ENCODE data around the gene LTO1.
"Not testable (repeated sequence)": the region's sequence is repeated elsewhere in the genome, so short reads cannot be mapped to it uniquely, and the experiment has no call there.

The LTO1 gene

GRCh38 chr11:69625476-69625875, 49.7 kb downstream of the LTO1 start:
- no peak overlapping the region for H3K4me3 ChIP-seq (replicated peaks in 1 of 2; ENCODE audit: low read depth in 2 of 2, low read length in 2 of 2)
- TF ChIP-seq CTCF (IDR thresholded peaks at IDR 0.05; ENCODE audit: low read depth, low read length): no peak
- DNase-seq (ENCODE audit: low read depth in 2 of 2): no peak

- DNase-seq (ENCODE audit: low read depth in 2 of 2): no peak
- no peak for TF ChIP-seq CTCF (IDR thresholded peaks at IDR 0.05; ENCODE audit: low read depth, low read length)
- H3K4me3 ChIP-seq (replicated peaks in 1 of 2; ENCODE audit: low read depth in 2 of 2, low read length in 2 of 2): no peak overlapping the region
Observed at GRCh38 chr11:69624293-69624692, 50.9 kb downstream of the LTO1 start.

GRCh38 chr11:69622097-69622681, 53.0 kb downstream of the LTO1 start:
- not testable (repeated sequence) for H3K4me3 ChIP-seq (replicated peaks in 1 of 2; ENCODE audit: low read depth in 2 of 2, low read length in 2 of 2)

GRCh38 chr11:69620683-69621290, 54.4 kb downstream of the LTO1 start:
- DNase-seq (ENCODE audit: low read depth in 2 of 2): no peak
- no peak overlapping the region for H3K4me3 ChIP-seq (replicated peaks in 1 of 2; ENCODE audit: low read depth in 2 of 2, low read length in 2 of 2)
- TF ChIP-seq CTCF (IDR thresholded peaks at IDR 0.05; ENCODE audit: low read depth, low read length): no peak

More at GRCh38 chr11:69622097-69622681, 53.0 kb downstream of the LTO1 start:
- not testable (repeated sequence) for DNase-seq (ENCODE audit: low read depth in 2 of 2)

GRCh38 chr11:69618237-69618636, 56.9 kb downstream of the LTO1 start:
- no peak for TF ChIP-seq CTCF (IDR thresholded peaks at IDR 0.05; ENCODE audit: low read depth, low read length)
- no peak overlapping the region for H3K4me3 ChIP-seq (replicated peaks in 1 of 2; ENCODE audit: low read depth in 2 of 2, low read length in 2 of 2)
- no peak for DNase-seq (ENCODE audit: low read depth in 2 of 2)

GRCh38 chr11:69617682-69618081, 57.5 kb downstream of the LTO1 start:
- no peak for DNase-seq (ENCODE audit: low read depth in 2 of 2)
- H3K4me3 ChIP-seq (replicated peaks in 1 of 2; ENCODE audit: low read depth in 2 of 2, low read length in 2 of 2): no peak overlapping the region
- TF ChIP-seq CTCF (IDR thresholded peaks at IDR 0.05; ENCODE audit: low read depth, low read length): no peak

GRCh38 chr11:69617220-69617619, 57.9 kb downstream of the LTO1 start:
- no peak for DNase-seq (ENCODE audit: low read depth in 2 of 2)
- no peak overlapping the region for H3K4me3 ChIP-seq (replicated peaks in 1 of 2; ENCODE audit: low read depth in 2 of 2, low read length in 2 of 2)
- TF ChIP-seq CTCF (IDR thresholded peaks at IDR 0.05; ENCODE audit: low read depth, low read length): no peak
